Parathyroid adenoma (tissue), 2 donors: Measurements from ENCODE around the gene MPIG6B.

Experiments
- H2AFZ ChIP-seq: fragments of 300-600 bp; sonication (generic); one replicate; pipeline ENCODE4 v1.7.0; 2017; ENCODE audit warnings: antibody characterized with exemption, mild to moderate bottlenecking
- H3K27ac ChIP-seq: fragments of 300-600 bp; sonication (generic); one replicate; pipeline ENCODE4 v1.7.0; 2017
- H3K27me3 ChIP-seq: fragments of 300-600 bp; sonication (generic); one replicate; pipeline ENCODE4 v1.7.0; 2017; ENCODE audit warnings: low read length; ENCODE audit not compliant: control insufficient read depth, insufficient read depth
- H3K36me3 ChIP-seq: fragments of 300-600 bp; sonication (generic); one replicate; pipeline ENCODE4 v1.7.0; 2017; ENCODE audit warnings: low read length; ENCODE audit not compliant: control insufficient read depth, insufficient read depth
- H3K4me1 ChIP-seq: fragments of 300-600 bp; sonication (generic); one replicate; pipeline ENCODE4 v1.7.0; 2017; ENCODE audit warnings: control low read depth
- H3K4me2 ChIP-seq: fragments of 300-600 bp; sonication (generic); one replicate; pipeline ENCODE4 v1.7.0; 2017; ENCODE audit warnings: low read length
- H3K4me3 ChIP-seq: fragments of 300-600 bp; sonication (generic); one replicate; pipeline ENCODE4 v1.7.0; 2017; ENCODE audit warnings: low read depth, low read length
- H3K79me2 ChIP-seq: fragments of 300-600 bp; sonication (generic); one replicate; pipeline ENCODE4 v1.7.0; 2017; ENCODE audit warnings: control low read depth
- H3K9ac ChIP-seq: fragments of 300-600 bp; sonication (generic); one replicate; pipeline ENCODE4 v1.7.0; 2017; ENCODE audit warnings: mild to moderate bottlenecking
- H3K9me3 ChIP-seq: fragments of 300-600 bp; sonication (generic); one replicate; pipeline ENCODE4 v1.7.0; 2017; ENCODE audit warnings: low read length; ENCODE audit not compliant: control insufficient read depth
- TF ChIP-seq, protein P1 (sequence below): fragments of 300-600 bp; sonication (generic); IDR thresholded peaks from one replicate; pipeline ENCODE4 v1.7.0; 2017; ENCODE audit warnings: antibody characterized with exemption, mild to moderate bottlenecking
- donor health status: primary hyperparathyroidism.

Gene MPIG6B

DNA sequence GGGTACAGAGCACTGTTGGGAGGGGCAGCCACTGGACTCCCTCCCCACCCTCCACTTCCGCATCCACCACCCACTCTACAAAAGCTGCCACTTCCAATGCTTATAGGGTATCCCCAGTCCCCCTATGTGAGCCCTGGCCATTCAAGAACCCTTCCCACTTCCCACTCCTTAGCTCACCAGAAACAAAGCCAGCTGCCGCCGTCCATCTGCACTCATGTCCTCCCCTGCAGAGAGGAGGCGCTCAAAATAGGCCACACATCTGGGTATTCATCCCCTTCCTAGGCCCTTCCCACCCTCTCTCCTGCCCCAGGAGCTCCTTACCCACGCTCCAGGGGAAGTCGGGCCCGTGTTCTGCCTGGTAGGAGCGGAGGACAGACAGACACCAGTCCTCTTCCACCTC is 35.9 kb upstream of the MPIG6B start:
- Histone ChIP-seq H3K27me3 (no peaks in the 10 kb centered on the region), H3K9me3 (no peaks in the 10 kb centered on the region), H3K36me3 (no peaks in the 10 kb centered on the region), H3K27ac (no peak overlapping the region), H3K4me2 (no peak overlapping the region), H2AFZ (no peak overlapping the region), H3K4me3 (no peak overlapping the region), H3K4me1 (no peaks in the 10 kb centered on the region), H3K9ac (no peak overlapping the region), H3K79me2 (no peaks in the 10 kb centered on the region)
- TF ChIP-seq, protein P1, sequence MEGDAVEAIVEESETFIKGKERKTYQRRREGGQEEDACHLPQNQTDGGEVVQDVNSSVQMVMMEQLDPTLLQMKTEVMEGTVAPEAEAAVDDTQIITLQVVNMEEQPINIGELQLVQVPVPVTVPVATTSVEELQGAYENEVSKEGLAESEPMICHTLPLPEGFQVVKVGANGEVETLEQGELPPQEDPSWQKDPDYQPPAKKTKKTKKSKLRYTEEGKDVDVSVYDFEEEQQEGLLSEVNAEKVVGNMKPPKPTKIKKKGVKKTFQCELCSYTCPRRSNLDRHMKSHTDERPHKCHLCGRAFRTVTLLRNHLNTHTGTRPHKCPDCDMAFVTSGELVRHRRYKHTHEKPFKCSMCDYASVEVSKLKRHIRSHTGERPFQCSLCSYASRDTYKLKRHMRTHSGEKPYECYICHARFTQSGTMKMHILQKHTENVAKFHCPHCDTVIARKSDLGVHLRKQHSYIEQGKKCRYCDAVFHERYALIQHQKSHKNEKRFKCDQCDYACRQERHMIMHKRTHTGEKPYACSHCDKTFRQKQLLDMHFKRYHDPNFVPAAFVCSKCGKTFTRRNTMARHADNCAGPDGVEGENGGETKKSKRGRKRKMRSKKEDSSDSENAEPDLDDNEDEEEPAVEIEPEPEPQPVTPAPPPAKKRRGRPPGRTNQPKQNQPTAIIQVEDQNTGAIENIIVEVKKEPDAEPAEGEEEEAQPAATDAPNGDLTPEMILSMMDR, result no peak

- H3K27me3 ChIP-seq, result no peaks in the 10 kb centered on the region
- H3K9ac ChIP-seq, result no peak overlapping the region
- H3K36me3 ChIP-seq, result no peaks in the 10 kb centered on the region
- H2AFZ ChIP-seq, result no peak overlapping the region
- no peak overlapping the region for H3K27ac ChIP-seq
- no peak overlapping the region for H3K4me2 ChIP-seq
- H3K4me1 ChIP-seq, result no peaks in the 10 kb centered on the region
- no peaks in the 10 kb centered on the region for H3K79me2 ChIP-seq
- no peaks in the 10 kb centered on the region for H3K9me3 ChIP-seq
- TF ChIP-seq, protein P1, result no peak
- no peak overlapping the region for H3K4me3 ChIP-seq
Measured at GRCh38 chr6:31687860-31688693, 35.1 kb upstream of the MPIG6B start.

DNA sequence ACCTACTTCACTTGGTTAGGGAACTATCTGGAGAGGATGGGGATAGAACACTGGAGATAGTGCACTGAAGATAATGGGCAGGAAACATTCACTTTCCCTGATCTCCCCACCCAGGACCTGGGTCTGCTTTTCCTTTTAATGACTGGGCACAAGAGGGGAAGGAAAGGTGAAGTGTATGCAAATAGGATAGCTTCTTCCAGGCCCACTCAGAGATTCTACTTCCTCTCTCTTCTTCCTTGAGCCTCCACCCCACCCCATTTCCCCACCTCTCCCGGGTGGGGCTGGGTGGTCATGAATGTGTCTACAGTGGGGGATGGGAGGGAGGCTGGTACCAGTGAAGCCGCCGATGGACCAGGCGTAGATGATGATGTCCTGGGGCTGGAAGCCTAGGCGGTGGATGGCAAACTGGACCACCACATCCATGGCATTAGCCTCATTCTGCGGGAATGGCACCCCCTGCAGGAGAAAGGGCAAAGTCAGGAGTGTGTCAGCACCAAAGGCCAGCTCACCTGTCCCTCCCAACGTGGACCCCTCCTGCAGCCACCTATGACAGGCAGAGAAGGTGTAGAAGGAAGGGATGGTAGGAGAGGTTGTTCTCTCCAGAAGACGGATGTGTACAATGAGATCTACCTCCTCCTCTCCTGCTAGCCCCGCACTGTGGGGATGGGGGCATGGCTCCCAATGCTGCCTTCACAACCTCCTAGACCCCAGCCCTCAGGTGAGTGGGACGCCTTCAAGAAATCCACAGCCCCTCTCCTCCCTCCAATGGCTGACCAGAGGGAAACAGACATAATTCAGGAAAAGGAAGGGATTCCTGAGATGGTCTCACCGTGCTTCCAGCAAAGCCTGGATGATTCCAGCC is 33.7 kb upstream of the MPIG6B start:
- no peaks in the 10 kb centered on the region for H3K4me1 ChIP-seq
- H3K27me3 ChIP-seq, result no peaks in the 10 kb centered on the region
- no peak overlapping the region for H2AFZ ChIP-seq
- TF ChIP-seq, protein P1, result no peak
- no peaks in the 10 kb centered on the region for H3K36me3 ChIP-seq
- no peak overlapping the region for H3K9ac ChIP-seq
- no peaks in the 10 kb centered on the region for H3K79me2 ChIP-seq
- H3K9me3 ChIP-seq, result no peaks in the 10 kb centered on the region
- no peak overlapping the region for H3K4me3 ChIP-seq
- no peak overlapping the region for H3K27ac ChIP-seq
- no peak overlapping the region for H3K4me2 ChIP-seq

DNA sequence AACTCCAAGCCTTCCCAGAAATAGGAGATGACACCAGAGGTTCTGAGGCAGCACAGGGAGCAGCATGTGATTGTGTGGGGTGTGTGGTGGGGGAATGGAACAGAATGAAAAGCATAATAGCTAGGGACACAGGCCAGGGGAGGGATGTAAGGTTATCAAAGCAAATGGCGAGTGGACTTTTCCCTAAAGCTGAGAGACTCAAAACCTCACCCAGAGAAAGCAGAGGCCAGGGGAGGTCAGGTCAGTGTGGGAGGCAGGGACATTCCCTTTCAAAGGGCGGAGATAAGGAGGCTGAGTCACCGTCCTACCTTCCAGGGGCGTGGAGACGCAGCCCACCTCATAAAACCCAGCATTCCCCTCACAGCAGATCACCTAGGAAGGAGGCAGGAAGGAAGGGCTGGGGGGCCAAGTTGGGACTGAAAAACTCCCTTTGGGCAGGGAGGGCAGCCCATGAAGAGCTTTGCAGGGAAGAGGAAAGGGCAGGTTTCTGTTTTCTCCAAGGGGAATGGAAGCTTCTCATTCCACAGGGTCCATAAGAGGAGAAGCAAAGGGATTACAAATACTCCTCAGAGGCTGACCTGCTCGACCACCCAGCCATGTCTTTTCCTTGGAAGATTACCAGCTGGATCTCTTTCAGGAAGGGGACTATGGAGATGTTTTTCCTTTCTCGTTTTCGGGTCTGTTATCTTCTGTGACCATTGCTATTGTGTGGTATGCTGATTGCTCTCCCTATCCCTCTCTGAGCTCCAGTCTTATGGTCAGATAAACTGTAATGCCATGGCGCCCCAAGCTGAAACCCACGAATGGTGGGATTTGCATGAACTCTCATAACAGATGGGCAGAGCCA is 32.7 kb upstream of the MPIG6B start:
- no peak overlapping the region for H3K4me2 ChIP-seq
- TF ChIP-seq, protein P1, result no peak
- H3K27ac ChIP-seq, result no peak overlapping the region
- H3K27me3 ChIP-seq, result no peaks in the 10 kb centered on the region
- H3K4me1 ChIP-seq, result no peaks in the 10 kb centered on the region
- H3K79me2 ChIP-seq, result no peaks in the 10 kb centered on the region
- H3K36me3 ChIP-seq, result no peaks in the 10 kb centered on the region
- no peak overlapping the region for H3K4me3 ChIP-seq
- no peaks in the 10 kb centered on the region for H3K9me3 ChIP-seq
- H2AFZ ChIP-seq, result no peak overlapping the region
- no peak overlapping the region for H3K9ac ChIP-seq
